Dedifferentiated amniotic fluid mesenchymal stem cell (primary cell): Measurements from ENCODE around the gene SYMPK.
"Not testable (repeated sequence)": the region's sequence is repeated elsewhere in the genome, so short reads cannot be mapped to it uniquely, and the experiment has no call there.

ENCODE experiments used
- DNase-seq: peaks from one replicate; pipeline ENCODE4 v3.0.0-alpha.2; 2016; ENCODE audit errors: extremely low spot score

Gene SYMPK

DNA sequence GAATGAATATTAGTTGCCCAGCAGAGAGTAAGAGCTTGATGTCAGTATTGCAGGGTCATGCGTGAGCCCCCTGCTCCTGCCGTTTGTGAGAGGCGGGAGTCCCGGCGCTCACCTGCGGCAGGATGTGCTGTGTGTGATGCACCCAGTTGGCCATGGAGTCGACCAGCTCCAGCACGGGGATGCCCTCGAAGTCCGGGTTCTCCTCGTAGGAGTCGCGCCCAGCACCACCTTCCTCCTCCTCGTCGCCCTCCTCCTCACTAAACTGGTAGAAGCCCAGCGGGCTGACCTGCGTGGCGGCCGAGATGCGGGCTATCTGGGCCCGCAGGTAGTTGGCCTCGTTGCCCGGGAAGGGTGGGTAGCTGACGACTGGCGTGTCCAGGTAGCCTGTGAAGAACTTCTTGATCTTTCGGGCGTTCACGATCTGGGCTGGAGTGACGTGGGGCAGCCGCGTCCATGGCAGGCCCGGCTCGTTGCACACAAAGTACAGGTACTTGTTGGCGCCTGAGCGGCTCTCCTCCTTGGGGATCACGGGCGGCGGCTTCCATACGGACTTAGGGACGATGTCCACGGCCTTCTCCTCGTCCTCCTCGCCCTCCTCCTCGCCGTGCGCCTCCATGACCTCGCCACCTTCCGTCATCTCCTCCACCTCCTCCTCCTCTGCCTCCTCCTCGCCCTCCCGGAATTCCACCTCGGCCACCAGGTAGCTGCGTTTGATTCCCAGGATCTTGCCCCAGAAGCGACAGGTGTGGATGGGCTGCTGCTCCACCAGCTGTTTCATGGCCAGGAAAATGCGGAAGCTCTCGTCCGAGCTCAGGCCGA is 58.6 kb downstream of the SYMPK start:
- DNase-seq, result no peak

DNA sequence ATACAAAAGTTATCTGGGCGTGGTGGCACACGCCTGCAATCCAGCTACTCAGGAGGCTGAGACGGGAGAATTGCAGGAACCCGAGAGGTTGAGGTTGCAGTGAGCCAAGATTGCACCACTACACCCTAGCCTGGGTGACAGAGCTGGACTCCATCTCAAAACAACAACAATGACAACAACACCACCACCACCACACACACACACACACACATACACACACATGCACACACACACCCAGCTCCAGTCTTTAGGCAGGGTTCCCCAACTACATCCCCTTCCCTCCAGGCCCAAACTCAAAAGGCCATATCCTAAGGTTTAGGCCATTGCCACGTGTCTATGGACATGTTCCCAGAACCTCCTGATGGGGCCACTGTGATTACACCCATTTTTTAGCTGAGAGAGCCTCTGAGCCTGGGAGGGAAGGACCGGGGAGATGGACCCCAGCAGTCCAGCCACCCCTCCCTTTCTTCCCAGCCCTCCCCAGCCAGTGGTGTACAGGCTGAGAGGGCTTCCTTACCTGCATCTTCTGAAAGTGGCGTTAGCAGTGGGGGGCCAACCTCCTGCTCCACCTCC is 61.3 kb downstream of the SYMPK start:
- DNase-seq, result no peak

DNA sequence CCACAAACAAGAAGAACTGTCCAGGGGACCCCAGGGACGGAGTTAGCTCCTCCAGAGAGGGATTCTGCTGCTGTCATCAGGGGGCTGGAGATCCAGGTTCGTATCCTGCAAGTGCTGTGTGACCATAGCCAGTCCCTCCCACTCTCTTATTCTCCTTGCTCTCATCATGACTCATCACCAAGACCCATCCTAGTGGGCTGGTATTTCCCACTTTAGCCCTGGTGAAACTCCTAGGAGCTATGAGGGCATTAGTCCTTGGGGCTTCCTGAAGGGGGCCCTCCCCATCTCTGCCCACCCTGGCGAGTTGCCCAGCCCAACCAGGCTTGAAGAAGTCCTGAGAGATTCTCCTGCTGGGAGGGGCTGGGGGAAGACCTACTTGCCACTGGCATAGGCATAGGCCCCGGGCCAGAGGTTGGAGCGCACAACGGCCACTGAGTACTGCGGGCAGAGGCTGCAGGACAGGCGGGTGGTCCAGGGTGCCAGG is 62.8 kb downstream of the SYMPK start:
- DNase-seq, result no peak

DNA sequence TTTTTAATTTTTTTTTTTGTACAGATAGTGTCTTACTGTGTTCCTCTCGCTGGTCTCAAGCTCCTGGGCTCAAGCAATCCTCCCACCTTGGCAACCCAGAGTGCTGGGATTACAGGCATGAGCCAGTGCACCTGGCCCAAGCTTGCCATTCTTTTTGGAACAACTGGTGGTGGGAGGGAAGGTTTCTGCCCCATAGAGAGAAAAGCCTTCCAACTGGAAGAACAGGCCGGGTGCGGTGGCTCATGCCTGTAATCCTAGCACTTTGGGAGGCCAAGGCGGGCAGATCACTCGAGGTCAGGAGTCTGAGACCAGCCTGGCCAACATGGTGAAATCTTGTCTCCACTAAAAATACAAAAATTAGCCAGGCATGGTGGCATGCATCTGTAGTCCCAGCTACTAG is 63.4 kb downstream of the SYMPK start:
- DNase-seq, result not testable (repeated sequence)

DNA sequence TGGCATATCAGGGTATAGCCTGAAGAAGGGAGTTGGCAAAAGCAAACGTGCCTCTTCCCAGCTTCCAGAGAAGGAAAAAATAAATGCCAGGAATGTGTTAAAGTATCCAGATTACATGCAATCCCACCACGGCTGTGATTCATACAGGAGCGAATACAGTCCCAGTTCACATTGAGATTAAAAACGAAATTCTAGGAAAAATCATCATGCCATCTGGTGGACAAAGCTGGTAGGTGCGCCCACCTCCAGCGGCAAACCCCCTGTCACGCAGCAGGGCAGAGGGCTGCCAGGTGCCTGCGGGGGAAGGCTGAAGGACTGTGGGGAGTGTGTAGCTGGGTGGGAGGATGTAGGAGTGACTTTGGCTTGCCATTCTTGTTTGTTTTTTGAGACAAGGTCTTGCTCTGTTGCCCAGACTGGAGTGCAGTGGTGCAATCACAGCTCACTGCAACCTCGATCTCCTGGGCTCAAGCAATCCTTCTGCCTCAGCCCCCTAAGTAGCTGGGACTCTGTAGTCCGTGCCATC is 63.9 kb downstream of the SYMPK start:
- DNase-seq, result peak; percentile 88

DNA sequence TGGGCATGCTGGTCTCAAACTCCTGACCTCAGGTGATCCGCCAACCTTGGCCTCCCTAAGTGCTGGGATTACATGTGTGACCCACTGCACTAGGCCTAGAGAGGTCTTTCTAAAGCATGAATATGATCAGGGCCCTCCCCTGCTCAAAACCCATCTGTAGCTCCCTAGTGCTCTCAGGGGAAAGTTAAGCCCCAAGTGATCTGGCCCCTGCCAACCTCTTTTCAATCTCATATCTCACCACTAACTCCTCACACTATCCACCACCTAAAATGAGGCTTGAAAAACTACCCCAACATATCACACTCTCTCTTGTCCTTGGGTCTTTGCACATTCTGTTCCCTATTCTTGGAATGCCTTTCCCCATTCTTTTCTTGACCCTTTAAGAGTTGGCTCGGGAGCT is 68.3 kb downstream of the SYMPK start:
- DNase-seq, result no peak

DNA sequence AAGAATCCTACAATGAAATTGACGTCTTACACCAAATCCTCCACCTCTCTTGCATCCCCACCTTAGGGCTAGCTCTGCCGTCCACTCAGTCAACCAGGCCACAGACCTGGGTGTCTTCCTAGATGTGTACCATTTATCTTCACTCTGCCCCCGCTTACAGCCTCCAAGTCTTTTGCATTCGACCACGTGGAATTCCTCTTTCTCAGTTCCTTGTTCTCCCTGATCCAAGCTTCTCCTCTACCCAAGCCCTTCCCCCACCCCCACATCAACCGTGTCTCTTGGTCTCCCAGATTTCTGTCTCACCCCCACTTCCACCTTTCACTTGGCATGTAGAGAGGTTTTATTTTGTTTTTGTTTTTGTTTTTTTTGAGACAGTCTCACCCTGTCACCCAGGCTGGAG is 69.1 kb downstream of the SYMPK start:
- no peak for DNase-seq

DNA sequence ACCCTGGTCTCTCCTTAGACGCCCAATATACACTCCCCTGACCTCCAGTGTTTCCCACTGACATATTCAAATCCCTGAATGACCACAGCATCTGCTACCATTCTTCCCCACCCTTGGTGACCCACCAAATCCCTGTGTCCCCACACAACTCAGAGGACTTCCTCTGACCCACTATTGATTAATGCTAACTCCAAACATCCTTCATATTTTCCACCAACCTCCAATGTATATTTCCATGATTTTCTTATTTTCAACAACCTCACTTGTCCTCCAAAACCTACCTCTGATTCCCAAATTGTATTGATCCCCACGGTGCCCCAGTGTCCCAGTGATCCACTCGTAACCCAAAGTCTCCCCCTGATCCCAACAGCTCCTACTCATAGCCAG is 69.8 kb downstream of the SYMPK start:
- DNase-seq, result no peak

DNA sequence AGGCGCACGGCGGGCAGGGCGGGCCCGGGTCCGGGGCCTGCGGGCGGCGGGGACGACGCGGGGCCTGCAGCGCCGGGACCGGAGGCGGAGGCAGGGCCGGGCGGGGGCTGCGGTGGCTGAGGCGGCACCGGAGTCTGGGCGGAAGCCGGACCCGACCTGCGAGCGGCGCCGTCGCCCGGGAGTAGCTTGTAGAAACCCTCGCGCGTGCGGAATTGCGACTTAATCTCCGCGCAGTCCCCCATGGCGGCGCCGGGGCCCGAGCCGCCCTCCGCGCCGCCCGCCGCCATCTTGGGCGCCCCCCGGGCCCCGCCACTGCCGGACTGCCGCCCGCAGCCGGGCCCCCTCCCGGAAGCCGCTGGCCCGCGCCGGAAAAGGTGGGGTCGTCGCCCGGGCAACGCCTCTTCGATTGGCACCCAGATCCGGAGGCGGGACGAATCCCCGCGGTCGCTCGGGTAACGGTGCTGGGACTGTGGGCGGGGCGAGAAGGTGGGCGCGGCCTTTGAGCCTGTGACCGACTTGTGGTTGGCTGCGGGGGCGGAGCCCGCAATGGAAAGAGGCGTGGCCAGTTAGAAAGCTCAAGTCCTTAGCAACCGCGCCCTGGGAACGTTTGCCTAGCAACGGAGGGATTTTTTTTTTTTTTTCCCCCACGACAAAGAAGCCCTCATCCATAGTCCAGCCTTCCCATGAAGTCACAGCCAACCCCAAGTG is 70.3 kb downstream of the SYMPK start, which contains the start of gene DMWD:
DMWD (minus strand) TSS at position 376 of the 708 bp plus-strand sequence; CDS start at position 287, 89 bp downstream.
- DNase-seq, result peak; percentile 99

DNA sequence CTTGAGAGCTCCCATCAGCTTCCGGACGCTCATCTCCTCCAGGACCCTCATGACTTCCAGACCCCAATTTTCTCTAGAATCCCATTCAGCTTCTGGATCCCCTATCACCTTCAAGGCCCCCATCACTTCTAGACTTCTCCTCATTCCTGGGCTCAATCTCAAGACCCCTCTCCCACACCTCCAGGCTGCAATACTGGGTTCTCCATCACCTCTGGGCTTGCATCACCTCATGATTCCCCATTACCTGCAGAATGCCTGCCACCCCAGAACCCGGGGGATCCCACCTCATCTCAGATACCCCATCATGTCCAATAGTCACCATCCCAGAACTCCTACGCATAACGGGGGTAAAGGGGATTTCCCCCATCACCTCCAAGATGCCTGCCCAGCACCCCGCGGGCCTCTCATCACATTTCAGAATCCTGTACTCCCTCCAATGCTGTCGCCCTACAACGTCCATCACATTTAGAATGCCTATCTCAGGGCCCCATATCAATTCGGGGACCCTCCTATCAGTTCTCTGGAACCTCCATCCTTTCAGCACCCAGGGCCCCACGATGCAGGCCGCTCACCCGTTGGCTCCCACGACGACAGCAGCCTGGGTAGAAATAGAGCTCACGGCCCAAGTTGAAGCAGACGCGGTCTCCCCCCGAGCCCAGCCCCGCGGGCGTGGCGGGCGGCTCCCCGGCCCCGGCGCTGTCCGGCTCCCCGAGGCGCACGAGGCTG is 71.0 kb downstream of the SYMPK start:
- peak; percentile 14 for DNase-seq

DNA sequence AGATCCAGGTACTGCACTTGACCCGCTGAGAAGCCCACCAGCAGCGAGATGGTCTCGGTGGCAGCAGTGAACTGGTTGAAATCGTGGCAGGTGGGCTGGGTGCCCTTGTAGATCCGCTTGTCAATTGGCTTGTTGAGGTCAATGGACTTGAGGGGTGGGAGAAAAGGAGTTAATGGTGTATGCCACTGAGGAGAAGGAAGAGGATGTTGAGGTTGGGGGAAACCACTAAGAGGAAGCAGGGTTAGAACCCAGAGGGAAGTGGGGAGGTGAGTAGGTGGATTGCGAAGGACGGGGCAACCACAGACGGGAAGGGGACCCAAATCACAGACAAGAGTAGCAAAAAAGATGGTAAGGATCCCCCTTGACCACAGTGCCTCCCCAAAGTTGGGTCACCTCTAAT is 72.0 kb downstream of the SYMPK start:
- no peak for DNase-seq

DNA sequence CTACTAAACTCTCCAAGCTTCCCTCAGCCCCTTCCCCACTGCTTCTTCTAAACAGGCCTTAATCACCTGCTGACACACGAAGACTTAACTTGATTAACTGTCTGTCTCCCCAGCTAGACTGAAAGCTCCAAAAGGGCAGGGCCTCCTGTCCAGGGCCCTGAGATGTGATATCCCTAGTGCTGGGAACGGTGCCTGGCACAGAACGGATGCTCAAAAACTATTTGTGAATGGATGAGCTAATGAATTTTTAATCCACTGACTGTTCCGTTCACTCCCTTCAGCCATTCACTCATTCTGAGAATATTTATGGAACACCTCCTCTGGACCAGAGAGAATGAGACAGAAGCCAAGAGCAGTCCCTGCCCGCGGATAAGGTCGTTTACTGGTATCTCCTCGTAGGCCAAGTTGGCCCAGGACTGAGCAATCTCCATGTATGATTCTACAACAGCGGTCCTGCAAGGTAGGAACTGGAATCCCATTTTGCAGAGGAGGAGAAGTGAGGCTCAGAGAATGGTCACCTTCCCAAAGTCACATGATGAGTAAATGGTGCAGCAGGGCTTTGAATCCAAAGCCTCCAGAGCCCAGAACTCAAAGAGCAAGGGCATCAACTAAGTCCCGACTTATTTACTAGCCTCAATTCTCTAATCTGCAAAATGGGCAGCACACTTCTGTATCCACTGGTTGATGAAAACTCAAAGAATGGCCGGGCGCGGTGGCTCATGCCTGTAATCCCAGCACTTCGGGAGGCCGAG is 73.7 kb downstream of the SYMPK start:
- DNase-seq, result peak; percentile 12

DNA sequence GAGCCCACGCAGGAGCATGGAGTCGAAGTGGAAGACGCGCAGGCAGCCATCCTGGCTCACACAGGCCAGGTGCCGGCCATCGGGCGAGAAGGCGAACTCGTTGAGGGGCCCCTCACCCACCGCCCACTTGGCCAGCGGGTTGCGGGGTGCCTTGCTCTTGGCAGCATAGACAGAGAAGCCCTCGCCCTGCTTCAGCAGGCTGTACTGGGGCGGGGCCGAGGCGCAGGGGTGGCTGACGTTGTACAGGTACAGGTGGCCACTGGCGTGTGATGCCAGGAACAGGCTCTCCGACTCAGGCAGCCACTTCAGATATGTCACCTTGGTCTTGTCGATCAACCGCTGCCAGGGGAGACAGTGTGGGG is 76.4 kb downstream of the SYMPK start:
- DNase-seq, result peak; percentile 11

DNA sequence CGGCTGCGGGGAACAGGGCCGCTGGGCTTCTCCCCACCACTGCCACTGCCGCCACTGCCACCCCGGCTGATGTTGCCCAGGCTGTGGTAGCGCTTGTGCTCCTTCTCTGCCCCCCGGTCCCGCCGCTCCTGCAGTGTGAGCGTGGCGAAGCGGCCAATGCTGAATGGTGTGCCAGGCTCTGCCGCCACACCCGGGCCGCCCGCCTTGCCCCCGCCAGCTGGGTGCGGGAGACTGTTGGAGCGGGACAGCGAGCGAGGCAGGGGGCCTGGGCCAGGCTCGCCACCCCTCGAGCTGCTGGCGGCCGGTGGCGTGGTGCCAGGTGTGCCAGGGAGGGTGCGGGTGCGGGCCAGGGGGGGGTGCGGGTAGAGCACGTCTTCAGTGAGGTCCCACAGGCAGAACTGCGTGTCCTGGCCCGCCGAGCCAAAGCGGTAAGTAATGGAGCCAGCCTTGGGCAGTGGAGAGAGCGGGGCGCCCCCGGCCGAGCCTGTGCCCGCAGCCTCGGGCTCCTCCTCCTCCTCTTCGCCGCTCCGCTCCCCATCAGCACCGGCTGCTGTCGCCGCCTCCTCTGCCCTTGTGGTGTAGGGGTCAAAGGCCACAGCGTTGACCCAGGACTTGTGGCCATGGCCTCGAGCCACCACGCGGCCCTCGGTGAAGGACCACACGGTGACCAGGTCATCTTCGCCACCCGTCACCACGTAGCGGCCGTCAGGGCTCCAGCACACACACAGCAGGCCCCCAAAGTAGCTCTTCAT is 77.0 kb downstream of the SYMPK start:
- peak; percentile 4 for DNase-seq

DNA sequence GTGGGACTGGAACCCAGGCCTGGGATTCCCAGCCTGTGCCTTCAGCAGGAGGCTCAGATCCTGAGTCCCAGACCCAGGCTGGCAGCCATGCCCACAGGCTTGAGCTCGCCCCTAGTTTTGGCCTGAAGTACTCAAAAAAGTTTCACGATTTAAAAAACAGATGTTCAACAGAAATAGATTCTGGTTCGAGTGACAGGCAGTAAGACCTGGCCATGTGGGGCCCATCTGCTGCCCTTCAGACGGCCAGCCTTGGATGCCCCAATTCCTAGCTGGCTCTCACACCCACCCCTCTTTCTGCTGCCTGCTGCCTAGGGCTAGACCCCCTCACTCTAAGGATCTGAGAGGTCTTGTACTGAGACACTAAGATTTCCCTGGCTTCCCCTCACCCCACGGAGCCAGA is 77.8 kb downstream of the SYMPK start:
- no peak for DNase-seq

DNA sequence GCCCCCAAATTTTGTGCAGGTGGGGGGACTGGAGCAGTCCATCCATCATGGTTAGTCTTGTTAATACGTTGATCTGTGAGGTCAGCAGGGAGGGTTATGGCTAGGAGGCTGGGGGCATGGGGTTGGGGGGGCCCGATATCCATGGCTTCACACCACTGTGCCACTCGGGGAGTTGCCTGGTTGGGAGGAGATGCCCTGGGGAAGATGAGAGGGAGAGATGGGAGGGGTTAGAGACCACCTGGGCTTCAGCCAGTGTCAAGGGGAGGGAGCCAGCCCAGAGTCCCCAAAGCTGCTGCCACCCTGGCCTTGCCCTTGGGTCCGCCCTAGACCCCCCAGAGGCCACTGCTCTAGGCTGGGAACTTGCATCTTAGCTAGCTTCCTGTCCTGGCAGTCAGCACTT is 78.9 kb downstream of the SYMPK start:
- no peak for DNase-seq

DNA sequence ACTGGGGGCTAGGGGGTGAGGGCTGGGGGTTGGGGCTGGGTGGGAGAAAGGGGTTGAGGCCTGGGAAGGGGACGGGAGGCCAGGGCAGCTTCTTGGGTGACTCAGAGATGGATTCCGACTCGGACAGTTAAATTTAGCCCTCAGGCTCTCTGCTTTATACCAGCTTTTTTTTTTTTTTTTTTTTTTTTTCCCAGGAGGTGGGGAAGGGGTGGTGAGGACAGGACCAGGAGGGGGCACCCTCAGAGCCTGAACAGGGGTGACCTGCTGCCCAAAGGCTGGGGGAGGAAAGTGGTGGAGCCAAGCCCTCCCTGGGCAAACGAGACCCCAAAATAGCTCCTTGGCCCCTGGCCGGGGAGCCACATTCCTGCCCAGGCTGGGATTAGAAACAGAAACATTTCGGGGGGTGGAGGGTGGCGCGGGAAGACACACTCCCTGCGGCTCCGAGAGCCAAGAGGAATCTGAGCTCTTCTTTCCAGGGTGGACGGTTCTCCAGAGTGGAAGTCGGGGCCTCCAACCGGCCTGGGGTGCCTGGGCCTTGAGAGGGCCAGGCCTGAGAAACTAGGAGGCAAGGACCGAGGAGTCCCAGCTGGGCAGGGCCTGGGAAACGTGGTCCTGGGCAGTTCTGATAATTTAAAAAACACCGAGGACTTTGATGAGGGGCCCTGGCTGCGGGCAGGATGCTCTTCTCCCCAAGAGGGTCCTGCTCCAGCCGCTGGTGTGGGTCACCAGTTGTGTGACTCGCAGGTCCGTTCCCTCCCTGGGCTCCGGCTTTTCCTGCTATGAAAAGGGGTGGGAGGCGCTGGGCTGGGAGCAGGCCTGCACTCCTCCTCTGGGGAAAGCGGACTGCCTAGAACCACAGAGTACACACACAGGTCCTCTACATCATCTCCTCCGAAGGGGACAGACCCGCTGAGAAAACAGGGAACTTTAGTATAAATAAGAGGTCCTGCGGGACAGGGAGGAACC is 79.8 kb downstream of the SYMPK start:
- DNase-seq, result peak; percentile 86

DNA sequence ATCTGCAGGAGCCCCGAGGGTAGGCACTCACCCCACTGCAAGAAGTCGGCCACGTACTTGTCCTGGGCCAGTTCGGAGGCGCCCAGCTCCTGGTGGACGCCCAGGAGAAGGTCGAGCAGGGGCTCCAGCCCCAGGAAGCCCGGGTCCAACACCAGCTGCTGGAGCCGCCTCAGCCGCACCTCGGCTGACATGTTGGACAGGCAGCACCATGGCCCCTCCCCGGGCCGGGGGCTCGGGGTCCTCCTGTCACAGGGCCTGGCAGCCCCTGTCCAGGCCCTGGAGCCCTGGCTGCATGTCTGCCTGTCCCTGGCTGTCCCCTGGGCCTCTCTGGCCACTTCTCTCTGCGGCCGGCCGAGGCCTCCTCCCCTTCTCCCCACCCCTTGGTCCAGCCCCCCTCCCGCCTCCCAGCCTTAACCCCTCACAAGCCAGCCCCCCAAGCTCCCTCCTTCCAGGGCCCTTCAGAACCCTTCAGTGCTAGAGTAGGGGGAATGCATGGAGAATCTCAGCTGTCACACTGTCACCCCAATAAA is 80.7 kb downstream of the SYMPK start, which contains the start of gene DMPK:
DMPK (minus strand) TSS at position 329 of the 530 bp plus-strand sequence; CDS start at position 191, 138 bp downstream.
- no peak for DNase-seq
